Stimulated activated CD4-positive, alpha-beta T cell treated with anti-CD3 and anti-CD28 coated beads, TNF-alpha, amount 100 ng/mL, for 48 hours (primary cell): Measurements from ENCODE around the gene NHERF2.

ENCODE experiments used
- DNase-seq, 3 donors: peaks; one replicate each; pipeline ENCODE4 v3.0.0-alpha.2; 2020; ENCODE audit warnings: low read depth in 3 of 3

The NHERF2 gene

GRCh38 chr16:2082983-2083364 lies 56.3 kb downstream of the NHERF2 start:
- no peak for DNase-seq

GRCh38 chr16:2083409-2083808 lies 56.7 kb downstream of the NHERF2 start:
- DNase-seq = no peak

GRCh38 chr16:2083876-2084780 lies 57.4 kb downstream of the NHERF2 start:
- DNase-seq = no peak

DNA sequence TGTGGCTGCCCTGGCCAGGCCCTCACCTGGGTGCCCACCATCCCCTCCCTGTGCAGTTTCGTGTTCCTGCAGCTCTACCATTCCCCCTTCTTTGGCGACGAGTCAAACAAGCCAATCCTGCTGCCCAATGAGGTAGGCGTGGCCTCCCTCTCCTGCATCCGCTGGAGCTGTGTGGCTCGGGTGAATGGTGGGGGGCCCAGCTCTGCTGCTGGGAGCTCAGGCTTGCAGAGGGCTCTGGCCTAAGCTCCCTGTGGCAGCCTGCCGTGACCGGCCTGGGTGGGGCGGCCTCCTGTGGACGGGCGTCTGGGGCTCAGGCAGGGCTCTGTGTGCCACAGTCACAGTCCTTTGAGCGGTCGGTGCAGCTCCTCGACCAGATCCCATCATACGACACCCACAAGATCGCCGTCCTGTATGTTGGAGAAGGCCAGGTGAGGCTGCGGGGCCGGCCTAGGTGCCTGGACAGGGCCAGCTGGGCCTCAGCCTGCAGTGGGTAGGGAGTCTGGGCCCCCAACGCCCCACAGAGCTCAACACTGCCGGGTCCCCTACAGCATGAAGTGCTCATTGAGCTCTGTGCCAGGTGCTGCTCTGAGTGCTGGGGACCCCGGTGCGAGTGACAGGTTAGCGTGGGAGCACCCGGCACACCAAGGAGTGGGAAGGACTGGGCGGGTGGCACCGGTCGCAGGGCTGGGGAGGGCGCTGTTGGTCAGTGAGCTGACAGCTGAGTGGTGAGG lies 58.4 kb downstream of the NHERF2 start:
- DNase-seq = no peak

DNA sequence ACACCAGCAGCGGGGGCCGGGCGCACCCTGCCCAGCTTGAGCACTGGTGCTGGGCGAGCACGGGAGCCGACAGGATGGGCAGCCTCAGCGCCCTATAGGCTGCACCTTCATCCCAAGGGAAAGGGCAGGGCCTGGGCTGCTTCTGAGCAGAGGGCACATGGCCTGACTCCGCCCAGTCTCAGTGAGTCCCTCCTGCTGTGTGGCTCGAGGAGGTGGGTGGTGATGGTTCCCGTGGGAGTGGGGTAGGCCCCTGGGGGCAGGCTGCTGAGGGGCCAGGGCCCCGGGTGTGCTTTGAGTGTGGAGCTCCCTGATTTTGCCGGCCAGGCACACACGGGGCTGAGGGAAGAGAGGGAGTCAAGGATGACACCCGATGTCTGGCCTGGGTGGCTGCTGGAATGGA lies 59.0 kb downstream of the NHERF2 start:
- no peak for DNase-seq

DNA sequence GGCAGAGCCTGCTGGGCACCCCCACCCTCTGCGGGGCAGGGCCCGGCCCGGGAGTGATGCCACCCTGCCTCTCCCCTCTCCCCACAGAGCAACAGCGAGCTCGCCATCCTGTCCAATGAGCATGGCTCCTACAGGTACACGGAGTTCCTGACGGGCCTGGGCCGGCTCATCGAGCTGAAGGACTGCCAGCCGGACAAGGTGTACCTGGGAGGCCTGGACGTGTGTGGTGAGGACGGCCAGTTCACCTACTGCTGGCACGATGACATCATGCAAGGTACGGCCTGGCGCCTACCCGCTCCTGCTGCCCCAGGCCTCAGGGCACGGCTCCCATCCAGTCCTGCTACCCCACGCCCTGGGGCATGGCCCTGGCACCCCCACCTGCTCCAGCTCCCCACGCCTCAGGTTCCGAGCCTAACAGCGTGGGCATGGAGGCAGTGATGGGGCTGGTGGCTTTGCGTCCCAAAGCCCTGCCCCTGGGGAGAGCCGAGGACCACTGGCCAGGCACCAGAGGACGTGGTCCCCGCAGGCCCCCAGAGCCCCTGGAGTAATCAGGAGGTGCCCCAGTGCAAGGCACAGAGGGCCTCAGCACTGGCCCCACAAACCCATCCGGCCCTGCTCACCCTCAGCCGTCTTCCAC lies 59.5 kb downstream of the NHERF2 start:
- no peak for DNase-seq

DNA sequence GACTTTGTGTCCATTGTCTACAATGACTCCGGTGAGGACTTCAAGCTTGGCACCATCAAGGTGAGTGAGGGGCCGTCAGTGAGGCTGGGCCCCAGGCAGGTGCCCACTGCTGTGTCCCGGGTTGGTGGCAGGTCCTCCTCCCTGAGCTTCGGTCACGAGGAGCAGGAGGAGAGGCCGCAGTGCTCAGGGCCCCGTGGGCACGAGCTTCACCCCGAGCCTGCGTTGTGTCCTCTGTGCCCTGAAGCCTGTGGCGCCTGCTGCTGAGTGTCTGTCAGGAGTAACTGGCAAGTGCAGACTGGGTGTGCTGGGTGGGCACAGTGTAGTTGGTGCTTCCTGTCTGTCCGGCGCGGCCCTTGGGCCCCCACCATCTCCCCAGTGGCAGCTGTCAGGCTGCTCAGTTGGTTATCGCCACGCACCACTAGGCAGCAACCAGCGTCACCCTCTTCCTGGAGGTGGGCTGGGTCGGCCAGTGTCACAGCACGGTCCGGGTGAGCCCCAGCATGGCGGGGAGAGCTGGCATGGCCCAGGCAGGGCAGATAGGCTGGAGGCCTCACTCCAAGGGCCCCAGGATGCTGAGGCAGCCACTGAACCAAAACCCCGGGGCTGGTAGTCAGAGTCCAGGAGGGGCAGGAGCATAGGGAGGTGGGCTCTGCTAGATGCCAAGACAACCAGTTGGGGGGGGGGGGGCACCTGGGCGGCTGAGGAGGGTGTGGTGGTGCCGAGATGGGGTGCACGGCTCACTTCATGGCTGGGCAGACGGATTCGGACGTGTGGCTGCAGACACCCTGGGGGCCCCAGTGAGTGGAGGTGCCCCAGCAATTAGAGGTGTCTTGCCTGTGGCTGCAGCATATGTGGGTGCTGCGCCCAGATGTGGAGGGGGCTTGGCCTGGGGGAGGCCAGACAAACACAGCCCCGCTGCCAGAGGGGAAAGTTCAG lies 60.4 kb downstream of the NHERF2 start:
- no peak for DNase-seq

- no peak for DNase-seq
Measured at GRCh38 chr16:2087748-2088631, 61.3 kb downstream of the NHERF2 start.
